Mucosa of descending colon (tissue), 3 donors: ENCODE results near the gene ANO9. TPM values are rescaled to one million over a fixed set of nuclear protein-coding genes. Genes with fewer than 3 reads are reported as not detected.
A peak's percentile ranks its signal among the peaks of the same experiment; 100 is the strongest.

ENCODE experiments used
- ATAC-seq: fragments of 200-7000 bp; cut with Tn5 transposase; one replicate; pipeline ENCODE4 v1.9.1; 2020; ENCODE audit warnings: mild to moderate bottlenecking, moderate library complexity
- DNase-seq, 3 donors: peaks; one replicate each; pipeline ENCODE4 v3.0.0-alpha.2; 2020
- H3K36me3 ChIP-seq: fragments of 200-600 bp; one replicate; pipeline ENCODE4 v1.8.0; 2021; ENCODE audit warnings: low read depth, mild to moderate bottlenecking
- H3K4me1 ChIP-seq: fragments of 200-600 bp; one replicate; pipeline ENCODE4 v1.8.0; 2021; ENCODE audit warnings: low read depth, mild to moderate bottlenecking
- H3K4me3 ChIP-seq: fragments of 200-600 bp; one replicate; pipeline ENCODE4 v1.8.0; 2021; ENCODE audit warnings: mild to moderate bottlenecking
- H3K9me3 ChIP-seq: fragments of 200-600 bp; one replicate; pipeline ENCODE4 v1.8.0; 2021; ENCODE audit warnings: mild to moderate bottlenecking
- intact Hi-C, 2 donors: fragments of 100-400 bp; cut with DNase I in 1 of 2; cut with micrococcal nuclease in 1 of 2; formaldehyde crosslinking; loops; one replicate each; pipeline versions ENCODE4 v1.11.0 to v1.11.1; 2022; cut with DNase I, micrococcal nuclease
- total RNA-seq, 3 donors: library from RNA; stranded (reverse); fragmentation: NEBNext Ultra II Directional in 2 of 3; extraction: Animal tissue kit (Norgen Biotek cat#: 25700) in 2 of 3; gene quantifications; one replicate each; pipeline versions ENCODE4 v1.2.1 to v1.2.4, GENCODE V29; 2021 to 2023
- TF ChIP-seq, protein P1 (sequence below): fragments of 200-600 bp; IDR thresholded peaks from one replicate; pipeline ENCODE4 v1.8.0; 2022; ENCODE audit warnings: antibody characterized with exemption, mild to moderate bottlenecking
- donor health status: DM: no; HTN: no; CAD: no; lungs with moderate emphysema.
- donor health status: DM: no; HTN: no; CAD: no.
- donor health status: DM: no; HTN: yes; CAD: no.

The ANO9 gene
- total RNA-seq, 3 donors from 2014 or later, result 85.2 to 179 (median 131) TPM

DNA sequence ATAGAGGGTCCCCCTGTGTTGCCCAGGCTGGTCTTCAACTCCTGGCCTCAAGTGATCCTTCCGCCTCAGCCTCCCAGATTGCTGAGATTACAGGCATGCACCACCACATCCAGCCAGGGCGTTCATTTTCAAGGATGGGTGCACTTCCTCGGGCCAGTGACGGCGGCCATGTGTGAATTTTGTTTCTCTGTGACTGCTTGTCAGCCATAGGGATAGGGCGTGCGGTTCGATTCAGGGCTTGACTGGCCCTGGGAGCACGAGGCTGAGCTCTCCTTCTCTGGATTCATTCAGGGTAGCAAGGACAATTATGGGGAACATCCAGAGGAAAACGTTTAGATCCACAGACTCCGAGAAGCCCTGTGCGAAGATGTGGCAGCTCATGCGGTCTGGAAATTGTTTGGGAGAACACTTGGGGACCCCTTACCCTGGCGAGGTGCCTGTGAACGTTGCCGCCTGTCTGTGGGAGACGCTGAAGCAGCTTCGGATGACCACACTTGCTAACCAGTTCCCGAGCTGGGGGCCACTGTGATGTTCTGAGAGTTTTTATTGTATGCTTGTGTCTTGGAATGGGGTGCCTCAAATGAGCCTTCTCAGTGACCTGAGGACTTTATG, 11.2 kb upstream of the ANO9 start:
- DNase-seq (no peak), ATAC-seq (no peak)
- intact Hi-C loops, result no loop called here
- Histone ChIP-seq H3K4me3 (no peak overlapping the region), H3K4me1 (peaks cover 21% of the 10 kb centered on the region), H3K9me3 (no peaks in the 10 kb centered on the region), H3K36me3 (no peaks in the 10 kb centered on the region)
- TF ChIP-seq, protein P1, sequence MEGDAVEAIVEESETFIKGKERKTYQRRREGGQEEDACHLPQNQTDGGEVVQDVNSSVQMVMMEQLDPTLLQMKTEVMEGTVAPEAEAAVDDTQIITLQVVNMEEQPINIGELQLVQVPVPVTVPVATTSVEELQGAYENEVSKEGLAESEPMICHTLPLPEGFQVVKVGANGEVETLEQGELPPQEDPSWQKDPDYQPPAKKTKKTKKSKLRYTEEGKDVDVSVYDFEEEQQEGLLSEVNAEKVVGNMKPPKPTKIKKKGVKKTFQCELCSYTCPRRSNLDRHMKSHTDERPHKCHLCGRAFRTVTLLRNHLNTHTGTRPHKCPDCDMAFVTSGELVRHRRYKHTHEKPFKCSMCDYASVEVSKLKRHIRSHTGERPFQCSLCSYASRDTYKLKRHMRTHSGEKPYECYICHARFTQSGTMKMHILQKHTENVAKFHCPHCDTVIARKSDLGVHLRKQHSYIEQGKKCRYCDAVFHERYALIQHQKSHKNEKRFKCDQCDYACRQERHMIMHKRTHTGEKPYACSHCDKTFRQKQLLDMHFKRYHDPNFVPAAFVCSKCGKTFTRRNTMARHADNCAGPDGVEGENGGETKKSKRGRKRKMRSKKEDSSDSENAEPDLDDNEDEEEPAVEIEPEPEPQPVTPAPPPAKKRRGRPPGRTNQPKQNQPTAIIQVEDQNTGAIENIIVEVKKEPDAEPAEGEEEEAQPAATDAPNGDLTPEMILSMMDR, result no peak

DNA sequence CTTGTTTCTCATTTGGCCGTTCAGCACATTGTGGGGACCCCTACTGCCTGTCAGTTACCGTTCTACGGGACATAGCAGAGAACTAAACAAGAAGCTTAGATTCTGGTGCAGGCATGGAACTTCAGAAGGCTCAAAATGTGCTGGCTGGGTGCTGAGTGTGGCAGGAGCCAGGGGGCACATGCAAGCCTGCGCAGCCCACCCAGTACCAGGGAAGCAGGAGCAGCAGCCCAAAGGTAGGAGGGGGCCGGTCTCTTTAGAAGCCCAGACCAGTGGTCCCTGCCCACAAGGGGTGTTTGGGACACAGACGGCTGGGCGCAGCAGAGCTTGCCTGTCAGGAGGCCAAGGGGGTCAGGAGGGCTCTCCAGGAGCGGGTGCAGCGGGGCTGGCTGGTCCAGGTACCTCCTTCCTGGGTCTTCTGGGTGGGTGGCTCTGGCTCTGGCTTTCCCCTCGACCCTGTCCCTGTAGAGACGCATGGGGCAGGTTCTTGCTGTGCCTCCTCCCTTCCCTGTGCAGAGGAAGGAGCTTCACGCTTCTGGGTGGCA, 10.5 kb upstream of the ANO9 start:
- peaks cover 25% of the 10 kb centered on the region for H3K4me1 ChIP-seq
- intact Hi-C loops, result no loop called here
- no peaks in the 10 kb centered on the region for H3K9me3 ChIP-seq
- no peak overlapping the region for H3K4me3 ChIP-seq
- peak in 1 of 3 donors; percentile 55 for DNase-seq
- H3K36me3 ChIP-seq, result no peaks in the 10 kb centered on the region
- TF ChIP-seq, protein P1, result no peak
- ATAC-seq, result no peak

DNA sequence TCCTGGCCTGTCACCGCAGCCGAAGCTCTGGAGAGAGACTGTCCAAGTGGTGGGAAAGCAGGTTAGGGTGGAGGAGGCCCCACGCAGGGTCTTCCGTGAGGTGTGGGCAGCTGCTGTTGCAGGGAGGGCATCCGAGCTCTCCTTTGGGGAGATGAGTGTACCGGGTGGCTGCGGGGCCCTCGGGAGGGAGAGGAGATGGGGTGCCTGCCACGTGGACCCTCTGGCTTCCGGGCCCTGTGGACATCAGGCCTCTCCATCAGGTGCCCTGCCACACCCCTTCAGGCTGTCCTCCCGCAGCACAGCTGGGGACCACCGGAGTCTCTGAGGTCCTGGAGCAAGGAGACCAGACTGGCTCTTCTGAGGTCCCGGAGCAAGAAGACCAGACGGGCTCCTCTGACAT, 9.9 kb upstream of the ANO9 start:
- Histone ChIP-seq H3K36me3 (no peaks in the 10 kb centered on the region), H3K4me3 (no peak overlapping the region), H3K9me3 (no peaks in the 10 kb centered on the region), H3K4me1 (peaks cover 25% of the 10 kb centered on the region)
- DNase-seq, result peak in 1 of 3 donors; percentile 57
- no peak for ATAC-seq
- TF ChIP-seq, protein P1, result no peak
- intact Hi-C loops, result no loop called here

DNA sequence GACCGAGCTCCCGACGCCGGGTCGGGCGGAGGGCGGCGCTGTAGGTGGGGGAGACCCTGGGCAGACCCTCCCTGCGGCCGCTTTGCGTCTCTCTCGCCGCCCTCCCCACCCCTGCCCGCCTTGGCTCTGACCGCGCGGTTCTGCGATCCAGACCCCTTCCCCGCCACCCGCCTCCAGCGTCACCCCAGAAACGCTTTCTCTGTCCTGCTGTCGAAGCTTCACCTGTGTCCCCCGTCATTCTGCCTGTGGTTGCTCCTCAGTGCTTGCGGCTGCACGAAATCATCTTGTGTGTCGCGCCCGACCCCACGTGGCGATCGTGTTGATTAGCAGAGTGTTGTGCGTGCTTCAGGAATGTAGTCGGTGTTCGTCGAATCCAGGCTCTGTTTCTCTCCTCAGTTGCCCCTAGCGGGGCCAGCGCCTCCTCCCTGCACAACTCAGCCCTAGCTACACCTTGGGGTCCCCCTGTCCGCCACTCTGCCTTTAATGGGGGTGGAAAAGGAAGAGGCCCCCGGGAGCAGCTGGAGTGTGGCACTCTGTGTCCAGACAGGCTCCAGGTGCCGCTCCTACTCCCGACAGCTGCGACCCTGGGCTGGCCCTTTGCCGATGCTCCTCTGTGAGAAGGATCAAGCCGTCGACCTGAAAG, 9.1 kb upstream of the ANO9 start:
- intact Hi-C loops, result no loop called here
- TF ChIP-seq, protein P1, result no peak
- DNase-seq, result peak; percentile 82 to 86 (median 83)
- Histone ChIP-seq H3K36me3 (no peaks in the 10 kb centered on the region), H3K4me1 (peaks cover 25% of the 10 kb centered on the region), H3K9me3 (no peaks in the 10 kb centered on the region), H3K4me3 (peak overlapping the region; percentile 93)
- ATAC-seq, result peak; percentile 53

DNA sequence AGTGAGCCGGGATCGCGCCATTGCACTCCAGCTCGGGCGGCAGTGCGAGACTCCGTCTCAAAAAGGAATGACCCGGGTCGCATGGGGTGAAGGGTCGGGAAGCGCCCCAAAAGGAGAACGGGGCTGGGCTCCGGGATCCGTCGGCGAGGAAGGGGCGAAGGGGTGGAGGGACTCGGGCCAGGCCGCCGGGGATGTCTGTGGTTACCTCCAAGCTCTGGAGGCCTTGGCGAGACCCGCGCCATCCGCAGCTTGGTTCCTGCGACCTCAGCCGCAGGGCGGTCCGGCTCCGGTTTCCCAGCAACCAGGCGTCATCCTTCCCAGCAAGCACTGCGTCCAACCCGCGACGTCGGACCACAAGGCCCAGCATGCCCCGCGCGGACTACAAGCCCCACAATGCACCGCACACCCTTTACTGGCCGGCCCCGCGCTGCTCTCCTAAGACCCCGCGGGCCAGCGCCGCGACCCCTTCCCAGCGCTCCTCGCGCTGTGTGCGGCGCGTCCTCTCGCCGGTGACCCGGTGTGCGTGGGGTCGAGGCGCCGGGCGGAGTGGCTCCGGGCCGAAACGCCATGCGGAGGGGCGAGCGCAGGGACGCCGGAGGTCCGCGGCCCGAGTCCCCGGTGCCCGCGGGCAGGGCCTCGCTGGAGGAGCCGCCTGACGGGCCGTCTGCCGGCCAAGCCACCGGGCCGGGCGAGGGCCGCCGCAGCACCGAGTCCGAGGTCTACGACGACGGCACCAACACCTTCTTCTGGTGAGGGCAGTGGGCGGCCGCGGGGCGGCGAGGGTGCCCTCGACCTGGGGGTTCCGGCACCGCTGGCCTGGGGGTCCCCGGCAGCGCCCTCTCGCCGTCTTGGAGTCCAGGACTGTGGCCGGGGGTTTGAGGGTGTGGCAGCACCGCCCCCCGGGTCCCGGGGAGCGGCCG, 8.3 kb upstream of the ANO9 start, which contains the start of gene PTDSS2:
TSS of gene PTDSS2 (plus strand) at position 391 of the 920 bp plus-strand sequence. CDS start at position 568, 177 bp downstream.
- H3K4me3 ChIP-seq, result peak within 1 kb of the TSS; percentile 93
- DNase-seq (peak; percentile 96 to 98 (median 97)), ATAC-seq (peak; percentile 82)
- intact Hi-C loops, result no loop called here
- H3K36me3 ChIP-seq, result no peaks in the 10 kb centered on the region
- H3K9me3 ChIP-seq, result no peaks in the 10 kb centered on the region
- TF ChIP-seq, protein P1, result no peak
- peaks cover 28% of the 10 kb centered on the region for H3K4me1 ChIP-seq
